HepG2 (cell line): ENCODE data around the gene FRK. TPM values are rescaled to one million over a fixed set of nuclear protein-coding genes. Genes with fewer than 3 reads are reported as not detected.

Experiments used
- FOSL1 ChIP-seq: sonication (generic); formaldehyde crosslinking; IDR thresholded peaks from 2 replicates; pipeline ENCODE4 v1.9.0; 2021; ENCODE audit warnings: missing genetic modification reagents, borderline replicate concordance
- FOXP1 ChIP-seq, 2 experiments: fragments of 450-650 bp in 1 of 2; IDR thresholded peaks; 2 replicates each; pipeline ENCODE4 v1.6.1; 2017 to 2018; ENCODE audit warnings: antibody characterized with exemption in 1 of 2
- GPN1 ChIP-seq: sonication (generic); formaldehyde crosslinking; IDR thresholded peaks from 2 replicates; pipeline ENCODE4 v1.5.1; 2020; ENCODE audit warnings: missing genetic modification reagents, borderline replicate concordance
- GTF3A ChIP-seq: sonication (generic); formaldehyde crosslinking; conservative IDR thresholded peaks from 2 replicates; pipeline ENCODE4 v1.4.0; 2020; ENCODE audit warnings: mild to moderate bottlenecking, missing genetic modification reagents
- HMG20A ChIP-seq: IDR thresholded peaks from 2 replicates; pipeline ENCODE4 v1.6.1; 2016; ENCODE audit warnings: borderline replicate concordance
- MED1 ChIP-seq: sonication (generic); formaldehyde crosslinking; IDR thresholded peaks from 2 replicates; pipeline ENCODE4 v1.4.0; 2020; ENCODE audit warnings: missing genetic modification reagents
- MTA3 ChIP-seq: sonication (generic); formaldehyde crosslinking; IDR thresholded peaks from 2 replicates; pipeline ENCODE4 v1.4.0; 2020; ENCODE audit warnings: missing genetic modification reagents
- RARA ChIP-seq: IDR thresholded peaks from 2 replicates; pipeline ENCODE4 v1.6.1; 2016; ENCODE audit warnings: missing genetic modification reagents, missing compliant biosample characterization
- SMARCC2 ChIP-seq: fragments of 450-650 bp; IDR thresholded peaks from 2 replicates; pipeline ENCODE4 v1.6.1; 2017; ENCODE audit warnings: antibody characterized with exemption, mild to moderate bottlenecking
- SOX13 ChIP-seq, 3 experiments: fragments of 450-650 bp in 1 of 3; sonication (generic) in 1 of 3; formaldehyde crosslinking in 1 of 3; IDR thresholded peaks in 2 of 3; conservative IDR thresholded peaks in 1 of 3; 2 replicates each; pipeline versions ENCODE4 v1.5.0 to v1.6.1; 2016 to 2020; ENCODE audit warnings: antibody characterized with exemption in 1 of 3, mild to moderate bottlenecking in 1 of 3, missing compliant biosample characterization in 1 of 3, missing genetic modification reagents in 1 of 3, moderate library complexity in 1 of 3
- SSRP1 ChIP-seq: IDR thresholded peaks from 2 replicates; pipeline ENCODE4 v1.6.1; 2016; ENCODE audit warnings: control low read depth
- STAG1 ChIP-seq: sonication (generic); formaldehyde crosslinking; IDR thresholded peaks from 2 replicates; pipeline ENCODE4 v1.4.0; 2020; ENCODE audit warnings: missing genetic modification reagents
- SUZ12 ChIP-seq: fragments of 150-350 bp; IDR thresholded peaks from 2 replicates; pipeline ENCODE4 v1.6.1; 2014; ENCODE audit warnings: low read depth, low read length
- TRIM24 ChIP-seq: sonication (generic); formaldehyde crosslinking; IDR thresholded peaks from 2 replicates; pipeline ENCODE4 v1.8.0; 2022; ENCODE audit warnings: mild to moderate bottlenecking, missing genetic modification reagents
- ZBTB3 ChIP-seq: sonication (generic); formaldehyde crosslinking; IDR thresholded peaks from 2 replicates; pipeline ENCODE4 v1.4.0; 2020; ENCODE audit warnings: low read depth, mild to moderate bottlenecking, moderate library complexity, missing genetic modification reagents, borderline replicate concordance
- ZFYVE20 ChIP-seq: sonication (generic); formaldehyde crosslinking; IDR thresholded peaks from 2 replicates; pipeline ENCODE4 v1.8.0; 2023; ENCODE audit warnings: low read depth, mild to moderate bottlenecking, moderate library complexity, missing genetic modification reagents, borderline replicate concordance
- ZNF546 ChIP-seq: sonication (generic); formaldehyde crosslinking; conservative IDR thresholded peaks from 2 replicates; pipeline ENCODE4 v1.8.1; 2023; ENCODE audit warnings: mild to moderate bottlenecking, missing genetic modification reagents
- ZNF644 ChIP-seq: IDR thresholded peaks from 2 replicates; pipeline ENCODE4 v1.6.1; 2016; ENCODE audit warnings: low read depth
- ZNF652 ChIP-seq: IDR thresholded peaks from 2 replicates; pipeline ENCODE4 v1.6.1; 2016; ENCODE audit warnings: low read depth, borderline replicate concordance
- polyA plus RNA-seq, 8 experiments: library from polyadenylated mRNA; depleted of rRNA in 3 of 8; stranded (reverse) in 7 of 8; unstranded in 1 of 8; fragments of >200 nt; fragmentation: Illumina TruSeq in 4 of 8; extraction: Trizol in 4 of 8; gene quantifications; 2 replicates each; pipeline versions ENCODE4 v1.2.1 to v1.2.3, GENCODE V29; 2011 to 2016; ENCODE audit warnings: low read depth in 4 of 8, missing spikeins in 1 of 8, mixed read lengths in 1 of 8; ENCODE audit not compliant: insufficient read depth in 1 of 8
- total RNA-seq, 5 experiments: library from RNA; depleted of rRNA; stranded (reverse); fragments of >200 nt; fragmentation: Illumina TruSeq; extraction: Trizol; gene quantifications; 2 replicates each; pipeline ENCODE4 v1.2.3, GENCODE V29; 2016; ENCODE audit warnings: low read depth in 1 of 5
- TF ChIP-seq, protein P1 (sequence below): sonication (generic); formaldehyde crosslinking; IDR thresholded peaks from 2 replicates; pipeline ENCODE4 v1.9.0; 2021; ENCODE audit warnings: missing genetic modification reagents, borderline replicate concordance
- TF ChIP-seq, protein P2 (sequence below): sonication (generic); formaldehyde crosslinking; IDR thresholded peaks from 2 replicates; pipeline ENCODE4 v1.5.1; 2020; ENCODE audit warnings: mild to moderate bottlenecking, missing genetic modification reagents, borderline replicate concordance
- TF ChIP-seq, protein P3 (sequence below): sonication (generic); formaldehyde crosslinking; IDR thresholded peaks from 2 replicates; pipeline ENCODE4 v1.4.0; 2020; ENCODE audit warnings: missing genetic modification reagents

Gene FRK
- total and polyA plus RNA-seq, 2 of the 13 experiments (the other 11 are each of a cell fraction or from before 2014, with no cell fraction given): 1.3 to 2.9 TPM

DNA sequence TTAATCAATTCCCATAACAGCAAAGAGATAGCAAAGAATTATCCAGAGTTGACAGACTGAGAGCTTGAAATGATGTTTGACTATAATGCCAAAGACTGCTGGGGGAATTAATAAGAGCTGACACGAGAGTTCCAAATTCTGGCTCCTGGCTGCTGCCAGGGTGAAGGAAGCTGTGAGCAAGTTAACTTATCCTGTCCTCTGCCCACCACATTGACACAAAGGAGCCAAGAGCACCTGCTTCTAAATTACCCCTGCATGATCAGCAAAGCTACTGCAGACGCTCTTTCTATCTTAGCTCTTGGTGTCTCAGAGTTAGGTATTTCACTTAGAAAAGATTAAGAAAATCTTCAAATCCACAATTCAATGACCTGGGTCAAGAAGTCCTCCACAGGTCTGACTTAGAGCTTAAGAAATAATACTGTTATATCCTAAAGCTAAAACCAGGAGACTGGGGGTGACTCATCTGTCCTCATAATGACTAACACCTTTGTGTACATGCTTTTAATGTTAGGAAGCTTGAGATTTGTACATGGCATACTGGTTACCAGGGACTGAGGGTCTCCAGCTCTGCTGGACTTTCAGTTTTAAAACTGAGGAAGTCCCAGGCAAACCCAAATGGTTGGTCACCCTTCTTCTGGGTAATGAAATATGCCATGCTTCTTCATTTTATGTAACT lies 13.2 kb upstream of the FRK start (continued):
- no peak for TF ChIP-seq TRIM24 (CRISPR knock-in tag)
- peak; percentile 85; the same call in 1 of the 2 replicates for TF ChIP-seq SMARCC2
- no peak for TF ChIP-seq GTF3A (CRISPR knock-in tag)
- no peak for TF ChIP-seq ZFYVE20
- peak; percentile 15; the same call in 1 of the 2 replicates for TF ChIP-seq MED1
- TF ChIP-seq SSRP1 (CRISPR knock-in tag): no peak
- no peak for TF ChIP-seq GPN1 (CRISPR knock-in tag)
- no peak for TF ChIP-seq SUZ12
- TF ChIP-seq ZNF546: no peak
- TF ChIP-seq, protein P1, sequence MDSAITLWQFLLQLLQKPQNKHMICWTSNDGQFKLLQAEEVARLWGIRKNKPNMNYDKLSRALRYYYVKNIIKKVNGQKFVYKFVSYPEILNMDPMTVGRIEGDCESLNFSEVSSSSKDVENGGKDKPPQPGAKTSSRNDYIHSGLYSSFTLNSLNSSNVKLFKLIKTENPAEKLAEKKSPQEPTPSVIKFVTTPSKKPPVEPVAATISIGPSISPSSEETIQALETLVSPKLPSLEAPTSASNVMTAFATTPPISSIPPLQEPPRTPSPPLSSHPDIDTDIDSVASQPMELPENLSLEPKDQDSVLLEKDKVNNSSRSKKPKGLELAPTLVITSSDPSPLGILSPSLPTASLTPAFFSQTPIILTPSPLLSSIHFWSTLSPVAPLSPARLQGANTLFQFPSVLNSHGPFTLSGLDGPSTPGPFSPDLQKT (CRISPR knock-in tag): no peak
- no peak for TF ChIP-seq ZNF644 (CRISPR knock-in tag)
- peak; percentile 64; the same call in 1 of the 2 replicates for TF ChIP-seq HMG20A (CRISPR knock-in tag)
- no peak for TF ChIP-seq ZBTB3
- TF ChIP-seq STAG1 (CRISPR knock-in tag): no peak
- TF ChIP-seq, protein P2, sequence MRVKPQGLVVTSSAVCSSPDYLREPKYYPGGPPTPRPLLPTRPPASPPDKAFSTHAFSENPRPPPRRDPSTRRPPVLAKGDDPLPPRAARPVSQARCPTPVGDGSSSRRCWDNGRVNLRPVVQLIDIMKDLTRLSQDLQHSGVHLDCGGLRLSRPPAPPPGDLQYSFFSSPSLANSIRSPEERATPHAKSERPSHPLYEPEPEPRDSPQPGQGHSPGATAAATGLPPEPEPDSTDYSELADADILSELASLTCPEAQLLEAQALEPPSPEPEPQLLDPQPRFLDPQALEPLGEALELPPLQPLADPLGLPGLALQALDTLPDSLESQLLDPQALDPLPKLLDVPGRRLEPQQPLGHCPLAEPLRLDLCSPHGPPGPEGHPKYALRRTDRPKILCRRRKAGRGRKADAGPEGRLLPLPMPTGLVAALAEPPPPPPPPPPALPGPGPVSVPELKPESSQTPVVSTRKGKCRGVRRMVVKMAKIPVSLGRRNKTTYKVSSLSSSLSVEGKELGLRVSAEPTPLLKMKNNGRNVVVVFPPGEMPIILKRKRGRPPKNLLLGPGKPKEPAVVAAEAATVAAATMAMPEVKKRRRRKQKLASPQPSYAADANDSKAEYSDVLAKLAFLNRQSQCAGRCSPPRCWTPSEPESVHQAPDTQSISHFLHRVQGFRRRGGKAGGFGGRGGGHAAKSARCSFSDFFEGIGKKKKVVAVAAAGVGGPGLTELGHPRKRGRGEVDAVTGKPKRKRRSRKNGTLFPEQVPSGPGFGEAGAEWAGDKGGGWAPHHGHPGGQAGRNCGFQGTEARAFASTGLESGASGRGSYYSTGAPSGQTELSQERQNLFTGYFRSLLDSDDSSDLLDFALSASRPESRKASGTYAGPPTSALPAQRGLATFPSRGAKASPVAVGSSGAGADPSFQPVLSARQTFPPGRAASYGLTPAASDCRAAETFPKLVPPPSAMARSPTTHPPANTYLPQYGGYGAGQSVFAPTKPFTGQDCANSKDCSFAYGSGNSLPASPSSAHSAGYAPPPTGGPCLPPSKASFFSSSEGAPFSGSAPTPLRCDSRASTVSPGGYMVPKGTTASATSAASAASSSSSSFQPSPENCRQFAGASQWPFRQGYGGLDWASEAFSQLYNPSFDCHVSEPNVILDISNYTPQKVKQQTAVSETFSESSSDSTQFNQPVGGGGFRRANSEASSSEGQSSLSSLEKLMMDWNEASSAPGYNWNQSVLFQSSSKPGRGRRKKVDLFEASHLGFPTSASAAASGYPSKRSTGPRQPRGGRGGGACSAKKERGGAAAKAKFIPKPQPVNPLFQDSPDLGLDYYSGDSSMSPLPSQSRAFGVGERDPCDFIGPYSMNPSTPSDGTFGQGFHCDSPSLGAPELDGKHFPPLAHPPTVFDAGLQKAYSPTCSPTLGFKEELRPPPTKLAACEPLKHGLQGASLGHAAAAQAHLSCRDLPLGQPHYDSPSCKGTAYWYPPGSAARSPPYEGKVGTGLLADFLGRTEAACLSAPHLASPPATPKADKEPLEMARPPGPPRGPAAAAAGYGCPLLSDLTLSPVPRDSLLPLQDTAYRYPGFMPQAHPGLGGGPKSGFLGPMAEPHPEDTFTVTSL (CRISPR knock-in tag): peak; percentile 42; the same call in 1 of the 2 replicates
- no peak for TF ChIP-seq SOX13 (IDR thresholded peaks at IDR 0.05)
- TF ChIP-seq SOX13 (CRISPR knock-in tag; conservative IDR thresholded peaks at IDR 0.05 in 1 of 2, IDR thresholded peaks at IDR 0.05 in 1 of 2): peak in 1 of 2 experiments; percentile 19; a peak in 1 of 4 replicates
- TF ChIP-seq, protein P3, sequence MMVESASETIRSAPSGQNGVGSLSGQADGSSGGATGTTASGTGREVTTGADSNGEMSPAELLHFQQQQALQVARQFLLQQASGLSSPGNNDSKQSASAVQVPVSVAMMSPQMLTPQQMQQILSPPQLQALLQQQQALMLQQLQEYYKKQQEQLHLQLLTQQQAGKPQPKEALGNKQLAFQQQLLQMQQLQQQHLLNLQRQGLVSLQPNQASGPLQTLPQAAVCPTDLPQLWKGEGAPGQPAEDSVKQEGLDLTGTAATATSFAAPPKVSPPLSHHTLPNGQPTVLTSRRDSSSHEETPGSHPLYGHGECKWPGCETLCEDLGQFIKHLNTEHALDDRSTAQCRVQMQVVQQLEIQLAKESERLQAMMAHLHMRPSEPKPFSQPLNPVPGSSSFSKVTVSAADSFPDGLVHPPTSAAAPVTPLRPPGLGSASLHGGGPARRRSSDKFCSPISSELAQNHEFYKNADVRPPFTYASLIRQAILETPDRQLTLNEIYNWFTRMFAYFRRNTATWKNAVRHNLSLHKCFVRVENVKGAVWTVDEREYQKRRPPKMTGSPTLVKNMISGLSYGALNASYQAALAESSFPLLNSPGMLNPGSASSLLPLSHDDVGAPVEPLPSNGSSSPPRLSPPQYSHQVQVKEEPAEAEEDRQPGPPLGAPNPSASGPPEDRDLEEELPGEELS: peak; percentile 24; the same call in 1 of the 2 replicates
- TF ChIP-seq RARA (CRISPR knock-in tag): peak; percentile 53; the same call in 1 of the 2 replicates
- peak; percentile 48; the same call in 1 of the 2 replicates for TF ChIP-seq FOSL1 (CRISPR knock-in tag)
- no peak for TF ChIP-seq ZNF652
- no peak for TF ChIP-seq MTA3
- TF ChIP-seq FOXP1 (IDR thresholded peaks at IDR 0.05): no peak
- 0 out of 2 replicates have a peak, but pooled peaks have one; percentile 52 for TF ChIP-seq FOXP1 (CRISPR knock-in tag; IDR thresholded peaks at IDR 0.05)
